Measurements from ENCODE around the gene HPS1. TPM values are rescaled to one million over a fixed set of nuclear protein-coding genes. Genes with fewer than 3 reads are reported as not detected.

HPS1 gene
- total RNA-seq, 4 donors from 2014 or later, result 23.3 to 63.9 (median 54.8) TPM

DNA sequence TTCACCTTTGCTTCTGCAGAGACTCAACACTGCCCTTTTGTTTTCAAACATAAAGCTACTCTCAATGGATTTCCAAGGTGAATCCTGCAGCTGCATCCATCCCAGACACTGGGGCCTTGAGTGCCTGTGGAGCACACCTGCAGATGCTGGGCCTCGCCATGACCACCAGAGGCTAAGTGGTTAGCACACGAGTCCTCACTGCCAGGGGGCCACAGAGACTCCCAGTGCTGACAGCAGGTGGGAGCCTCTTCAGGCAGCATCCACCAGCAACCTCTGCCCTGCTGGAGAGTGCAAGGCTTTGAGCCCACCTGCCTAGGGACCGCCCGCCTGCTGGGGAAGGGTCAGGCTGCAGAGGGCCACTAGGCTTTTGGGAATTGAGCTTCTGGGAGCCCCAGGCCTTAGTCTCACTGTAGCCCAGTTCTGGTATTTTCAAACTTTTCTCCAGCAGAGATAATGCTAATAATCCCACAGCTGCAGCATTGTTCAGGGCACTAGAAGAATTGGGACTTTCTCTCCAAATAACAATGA is 9.4 kb upstream of the HPS1 start:
- H3K4me3 ChIP-seq (ENCODE audit: low read depth, poor library complexity, severe bottlenecking), result no peak overlapping the region
- intact Hi-C loops (cut with DNase I; ENCODE audit: low total_unique reads), result no loop called here
- no peak for TF ChIP-seq POLR2A (IDR thresholded peaks at IDR 0.05)
- TF ChIP-seq, protein P1, sequence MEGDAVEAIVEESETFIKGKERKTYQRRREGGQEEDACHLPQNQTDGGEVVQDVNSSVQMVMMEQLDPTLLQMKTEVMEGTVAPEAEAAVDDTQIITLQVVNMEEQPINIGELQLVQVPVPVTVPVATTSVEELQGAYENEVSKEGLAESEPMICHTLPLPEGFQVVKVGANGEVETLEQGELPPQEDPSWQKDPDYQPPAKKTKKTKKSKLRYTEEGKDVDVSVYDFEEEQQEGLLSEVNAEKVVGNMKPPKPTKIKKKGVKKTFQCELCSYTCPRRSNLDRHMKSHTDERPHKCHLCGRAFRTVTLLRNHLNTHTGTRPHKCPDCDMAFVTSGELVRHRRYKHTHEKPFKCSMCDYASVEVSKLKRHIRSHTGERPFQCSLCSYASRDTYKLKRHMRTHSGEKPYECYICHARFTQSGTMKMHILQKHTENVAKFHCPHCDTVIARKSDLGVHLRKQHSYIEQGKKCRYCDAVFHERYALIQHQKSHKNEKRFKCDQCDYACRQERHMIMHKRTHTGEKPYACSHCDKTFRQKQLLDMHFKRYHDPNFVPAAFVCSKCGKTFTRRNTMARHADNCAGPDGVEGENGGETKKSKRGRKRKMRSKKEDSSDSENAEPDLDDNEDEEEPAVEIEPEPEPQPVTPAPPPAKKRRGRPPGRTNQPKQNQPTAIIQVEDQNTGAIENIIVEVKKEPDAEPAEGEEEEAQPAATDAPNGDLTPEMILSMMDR (IDR thresholded peaks at IDR 0.05), result no peak
- 93% methylated on average over 4 of the region's 4 CpGs for WGBS, 2 donors
- no peak for DNase-seq (ENCODE audit: low spot score in 2 of 2)

DNA sequence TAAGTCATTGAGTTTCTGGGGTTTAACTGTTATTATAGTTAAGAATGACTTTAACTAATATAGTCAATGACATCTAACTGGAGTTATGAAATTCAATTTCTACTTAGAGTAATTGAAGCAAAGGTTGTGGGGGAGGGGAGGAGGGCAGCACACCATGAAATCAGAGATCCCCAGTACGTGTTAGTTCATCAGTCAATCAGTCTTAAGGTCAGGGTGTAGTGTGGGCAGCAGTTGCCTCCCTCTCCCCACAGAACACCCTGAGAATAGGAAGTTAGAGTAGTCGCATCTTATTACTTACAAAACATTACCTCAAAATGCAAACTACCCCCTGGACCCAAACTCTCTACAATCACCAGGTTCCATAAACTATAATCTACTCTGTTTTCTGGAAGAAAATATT is 7.0 kb upstream of the HPS1 start:
- WGBS, 2 donors, result 82 to 83% methylated on average over 2 of the region's 2 CpGs
- intact Hi-C loops (cut with DNase I; ENCODE audit: low total_unique reads), result no loop called here
- H3K4me3 ChIP-seq (ENCODE audit: low read depth, poor library complexity, severe bottlenecking), result no peak overlapping the region

DNA sequence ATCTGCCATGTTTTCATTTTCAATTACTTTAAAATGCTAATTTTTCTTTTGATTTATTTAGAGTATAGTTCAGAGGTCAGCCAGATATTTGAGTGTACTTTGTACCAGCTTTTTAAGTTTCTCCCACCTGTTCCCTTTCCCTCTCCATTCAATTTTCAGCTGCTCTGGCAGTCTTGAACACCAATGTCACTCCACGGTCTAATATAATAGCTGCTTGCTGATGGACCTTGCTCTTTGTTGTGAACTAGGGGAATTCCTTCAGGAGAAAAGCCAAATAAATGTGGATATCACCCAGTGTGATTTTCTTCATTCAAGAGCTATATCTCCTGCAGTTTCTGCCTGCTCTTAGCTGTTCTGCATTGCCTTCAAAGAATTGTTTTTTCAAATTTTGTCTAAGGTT is 3.9 kb upstream of the HPS1 start:
- intact Hi-C loops (cut with DNase I; ENCODE audit: low total_unique reads), result no loop called here
- DNase-seq (ENCODE audit: low spot score in 2 of 2), result no peak
- 74 to 79% methylated on average over 1 of the region's 1 CpG for WGBS, 2 donors
- TF ChIP-seq, protein P1 (IDR thresholded peaks at IDR 0.05), result no peak
- no peak for TF ChIP-seq POLR2A (IDR thresholded peaks at IDR 0.05)
- no peak overlapping the region for H3K4me3 ChIP-seq (ENCODE audit: low read depth, poor library complexity, severe bottlenecking)

More for the DNA sequence above, 7.0 kb upstream of the HPS1 start:
- TF ChIP-seq, protein P1 (IDR thresholded peaks at IDR 0.05), result no peak
- TF ChIP-seq POLR2A (IDR thresholded peaks at IDR 0.05), result no peak
- no peak for DNase-seq (ENCODE audit: low spot score in 2 of 2)

DNA sequence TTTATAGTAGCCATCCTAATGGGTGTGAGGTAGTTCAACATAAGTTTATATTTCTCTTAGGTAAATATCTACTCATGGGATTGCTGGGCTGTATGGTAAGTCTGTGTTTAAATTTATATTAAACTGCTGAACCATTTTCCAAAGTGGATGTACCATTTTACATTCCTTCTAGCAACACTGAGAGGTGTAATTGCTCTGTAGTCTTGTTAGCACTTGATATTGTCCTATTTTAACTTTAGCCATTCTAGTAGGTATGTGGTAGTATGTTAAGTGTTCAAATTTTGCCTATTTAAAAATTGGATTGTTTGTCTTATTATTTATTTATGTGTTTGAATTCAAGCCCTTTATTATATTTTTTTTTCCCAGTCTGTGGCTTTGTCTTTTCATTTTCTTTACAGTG is 2.6 kb upstream of the HPS1 start:
- DNase-seq (ENCODE audit: low spot score in 2 of 2), result no peak
- TF ChIP-seq, protein P1 (IDR thresholded peaks at IDR 0.05), result no peak
- no peak for TF ChIP-seq POLR2A (IDR thresholded peaks at IDR 0.05)
- no peak overlapping the region for H3K4me3 ChIP-seq (ENCODE audit: low read depth, poor library complexity, severe bottlenecking)
- intact Hi-C loops (cut with DNase I; ENCODE audit: low total_unique reads), result no loop called here

DNA sequence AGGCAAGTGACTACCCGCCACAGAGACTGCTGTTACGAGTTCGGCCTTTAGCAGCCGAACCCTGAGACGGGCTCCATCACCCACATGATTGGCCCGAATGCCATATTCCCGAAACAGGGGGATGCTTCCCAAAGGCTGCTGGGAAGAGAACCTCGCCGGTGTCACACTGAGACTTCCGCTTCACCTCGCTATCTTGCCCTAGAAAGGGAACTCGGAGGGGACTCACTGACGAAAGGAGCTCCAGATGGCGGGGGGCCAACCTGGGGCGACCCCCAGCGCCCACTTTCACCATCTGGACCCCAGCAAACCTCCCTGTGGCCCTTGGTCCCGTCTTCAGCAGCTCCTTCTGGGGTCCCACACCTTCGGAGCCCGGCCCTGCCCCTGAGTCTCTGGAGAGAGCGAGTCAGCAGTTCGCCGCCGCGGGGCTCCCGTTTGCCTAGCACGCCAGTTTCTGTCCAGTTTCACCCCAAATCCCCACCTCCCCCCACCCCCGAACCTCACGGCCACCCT is 529 bp downstream of the HPS1 start:
- peak overlapping the region; percentile 63 for H3K4me3 ChIP-seq (ENCODE audit: low read depth, poor library complexity, severe bottlenecking)
- intact Hi-C loops (cut with DNase I; ENCODE audit: low total_unique reads), result no loop called here
- TF ChIP-seq, protein P1 (IDR thresholded peaks at IDR 0.05), result no peak
- TF ChIP-seq POLR2A (IDR thresholded peaks at IDR 0.05), result no peak
- peak in 1 of 2 donors; percentile 91 for DNase-seq (ENCODE audit: low spot score in 2 of 2)
- WGBS, 2 donors, result 0% methylated on average over 22 to 25 of the region's 28 CpGs
